Measurements from ENCODE around the gene RPS6KA1.
"Not testable (repeated sequence)": the region's sequence is repeated elsewhere in the genome, so short reads cannot be mapped to it uniquely, and the experiment has no call there.

Gene RPS6KA1

DNA sequence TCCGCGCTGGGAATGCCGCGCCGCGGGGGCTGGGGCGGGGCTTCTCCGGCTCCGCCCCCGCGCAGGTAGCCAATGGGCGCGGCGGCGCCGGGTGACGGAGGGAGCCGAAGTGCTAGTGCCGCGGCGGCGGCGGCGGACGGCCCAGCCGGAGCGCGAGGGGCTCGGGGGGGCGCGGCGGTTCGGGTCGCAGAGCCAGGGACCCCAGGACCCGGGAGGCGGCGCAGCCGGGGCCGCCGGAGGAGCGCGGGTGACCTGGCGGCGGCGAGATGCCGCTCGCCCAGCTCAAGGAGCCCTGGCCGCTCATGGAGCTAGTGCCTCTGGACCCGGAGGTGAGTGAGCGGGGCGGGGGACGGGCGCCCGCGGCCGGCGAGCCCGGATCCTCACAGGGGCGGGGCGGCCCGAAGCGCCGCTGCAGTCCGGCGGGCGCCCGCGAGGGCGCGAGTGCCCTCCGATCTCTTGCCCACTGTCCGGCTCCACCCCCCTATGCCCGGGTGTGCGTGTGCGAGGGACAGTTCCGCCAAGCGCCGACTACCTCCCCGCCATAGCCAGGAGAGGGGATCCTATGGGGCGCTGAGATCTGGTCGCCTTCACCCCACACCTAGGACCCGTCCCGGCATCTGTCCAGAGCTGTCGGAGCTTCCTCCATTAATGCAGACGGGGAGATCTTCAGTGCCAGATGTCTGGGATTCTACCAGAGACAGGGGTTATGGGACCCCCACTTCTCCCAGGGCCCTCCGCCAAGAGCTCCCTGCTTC, at the start of gene RPS6KA1:
Gene RPS6KA1 (plus strand): TSS at position 107 of the 755 bp plus-strand sequence. CDS start 160 bp downstream, at position 267.
- DNase-seq (ENCODE audit: low spot score): peak; percentile 92

DNA sequence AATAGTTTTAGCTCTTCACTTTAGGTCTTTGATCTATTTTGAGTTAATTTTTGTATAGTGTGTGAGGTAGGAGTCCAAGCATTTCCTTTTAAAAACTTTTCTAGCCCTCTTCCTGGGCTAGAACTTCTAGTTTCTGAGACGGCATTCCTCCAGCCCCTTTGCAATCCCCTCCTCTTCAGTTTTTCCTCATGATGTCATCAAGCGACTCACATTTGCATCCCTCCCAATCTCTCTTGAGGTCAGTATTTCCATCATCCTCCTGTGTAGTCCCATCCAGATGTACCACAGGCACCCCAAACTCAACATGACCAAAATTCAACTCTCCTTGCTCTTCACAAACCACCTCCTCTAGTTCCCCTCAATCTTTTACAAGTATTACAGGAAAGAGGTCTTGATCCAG, 46.6 kb upstream of the RPS6KA1 start:
- DNase-seq (ENCODE audit: low spot score): peak; percentile 26

DNA sequence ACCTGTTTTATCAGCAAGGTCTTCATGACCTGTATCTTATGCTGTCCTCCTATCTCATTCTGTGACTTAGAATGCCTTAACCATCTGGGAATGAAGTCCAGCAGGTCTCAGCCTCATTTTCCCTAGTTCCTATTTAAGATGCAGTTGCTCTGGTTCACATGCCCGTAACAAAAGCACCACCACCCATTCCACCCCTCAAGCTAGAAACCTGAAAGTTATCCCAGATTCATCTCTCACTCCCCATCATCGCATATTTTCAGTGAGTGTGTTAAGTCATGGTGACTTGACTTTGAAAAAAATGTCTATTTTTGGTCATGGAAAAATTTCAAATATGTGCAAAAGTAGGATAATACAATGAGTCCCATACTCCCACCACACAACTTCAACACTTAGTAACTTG, 45.6 kb upstream of the RPS6KA1 start:
- DNase-seq (ENCODE audit: low spot score): peak; percentile 42

DNA sequence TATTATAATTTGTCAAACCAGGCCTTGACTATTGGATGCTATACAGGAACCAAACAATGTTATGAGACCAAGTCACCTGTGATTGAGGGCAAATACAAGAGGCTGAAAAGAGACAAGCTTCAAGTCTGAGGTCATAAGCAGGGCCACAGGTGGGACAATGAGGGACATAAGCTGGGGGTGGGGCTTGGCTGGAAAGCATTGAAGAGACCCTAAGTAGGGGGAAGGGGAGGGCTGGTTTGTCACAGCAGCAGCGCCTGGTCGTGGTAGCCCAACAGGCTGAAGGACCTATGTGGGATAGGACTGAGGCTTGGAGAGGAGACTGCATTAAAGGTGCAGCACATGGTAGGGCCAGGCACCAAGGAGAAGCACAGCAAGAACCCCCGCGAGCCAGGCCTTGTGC, 39.4 kb upstream of the RPS6KA1 start:
- no peak for DNase-seq (ENCODE audit: low spot score)

DNA sequence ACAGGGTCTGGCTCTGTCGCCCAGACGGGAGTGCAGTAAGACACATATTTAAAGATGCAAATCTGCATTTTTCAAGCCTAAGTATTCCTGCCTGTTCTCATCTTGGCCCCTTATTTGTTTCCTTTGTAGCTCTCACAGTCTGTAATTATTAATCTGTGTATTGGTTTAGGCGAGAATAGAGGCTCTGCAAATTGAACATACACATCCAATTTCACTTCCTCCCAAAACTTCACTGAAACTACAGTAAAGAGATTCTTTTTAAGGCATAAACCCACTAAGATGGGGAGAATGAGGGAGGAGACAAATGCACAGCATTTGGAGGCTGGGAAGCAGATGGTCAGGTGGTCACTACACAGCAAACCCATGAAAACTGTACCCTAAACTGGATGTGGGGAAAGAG, 36.3 kb upstream of the RPS6KA1 start:
- DNase-seq (ENCODE audit: low spot score): no peak

DNA sequence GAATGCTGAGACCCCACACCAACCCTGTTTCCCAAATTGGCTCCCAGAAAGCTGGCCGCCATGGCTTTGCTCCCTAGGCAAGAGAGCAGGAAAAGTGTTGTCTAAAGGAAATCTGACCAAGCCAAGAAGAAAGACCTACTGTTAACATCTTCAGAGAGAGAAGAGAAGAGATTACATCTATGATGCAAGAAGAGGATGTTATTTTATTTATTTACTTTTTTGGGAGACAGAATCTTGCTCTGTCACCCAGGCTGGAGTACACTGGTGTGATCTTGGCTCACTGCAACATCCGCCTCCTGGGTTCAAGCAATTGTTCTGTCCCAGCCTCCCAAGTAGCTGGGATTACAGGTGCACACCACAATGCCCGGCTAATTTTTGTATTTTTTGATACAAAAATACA, 35.6 kb upstream of the RPS6KA1 start:
- DNase-seq (ENCODE audit: low spot score): no peak

DNA sequence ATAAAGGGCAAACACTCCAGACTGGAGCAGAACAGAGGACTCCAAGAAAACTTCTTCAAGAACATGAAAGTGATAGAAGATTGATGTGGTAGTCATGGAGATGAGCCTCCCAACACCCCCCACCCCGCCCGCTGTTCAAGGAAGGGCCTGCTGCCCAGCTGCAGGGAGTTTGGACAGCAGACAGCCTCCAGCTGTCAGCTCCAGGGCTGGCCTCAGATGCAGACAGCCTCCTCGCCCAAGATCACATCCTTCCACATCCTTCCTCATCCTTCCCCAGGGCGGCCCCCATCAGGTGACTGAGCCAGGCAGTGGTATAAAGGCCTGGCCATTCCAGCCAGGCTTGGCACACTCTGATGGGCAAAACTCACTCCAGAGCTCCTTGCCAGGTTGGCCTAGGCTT, 32.7 kb upstream of the RPS6KA1 start:
- DNase-seq (ENCODE audit: low spot score): no peak

DNA sequence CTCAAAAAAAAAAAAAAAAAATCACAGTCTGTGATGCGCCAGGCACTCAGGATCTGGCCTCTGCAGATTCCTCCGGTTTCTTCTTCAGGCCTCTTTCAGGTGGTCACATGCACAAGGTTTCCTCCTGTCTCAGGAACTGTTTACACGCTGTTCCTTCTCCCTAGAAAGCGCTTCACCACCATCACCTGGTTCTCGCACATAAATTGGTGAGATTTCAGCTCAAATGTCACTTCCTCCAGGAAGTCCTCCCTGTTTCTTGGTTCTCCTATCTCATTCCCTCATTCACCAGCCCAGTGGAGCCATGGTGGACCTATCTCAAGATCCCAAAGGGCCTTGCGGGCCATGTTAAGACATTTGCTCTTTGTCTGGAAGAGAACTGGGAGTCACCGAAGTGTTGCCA, 30.7 kb upstream of the RPS6KA1 start:
- DNase-seq (ENCODE audit: low spot score): no peak

DNA sequence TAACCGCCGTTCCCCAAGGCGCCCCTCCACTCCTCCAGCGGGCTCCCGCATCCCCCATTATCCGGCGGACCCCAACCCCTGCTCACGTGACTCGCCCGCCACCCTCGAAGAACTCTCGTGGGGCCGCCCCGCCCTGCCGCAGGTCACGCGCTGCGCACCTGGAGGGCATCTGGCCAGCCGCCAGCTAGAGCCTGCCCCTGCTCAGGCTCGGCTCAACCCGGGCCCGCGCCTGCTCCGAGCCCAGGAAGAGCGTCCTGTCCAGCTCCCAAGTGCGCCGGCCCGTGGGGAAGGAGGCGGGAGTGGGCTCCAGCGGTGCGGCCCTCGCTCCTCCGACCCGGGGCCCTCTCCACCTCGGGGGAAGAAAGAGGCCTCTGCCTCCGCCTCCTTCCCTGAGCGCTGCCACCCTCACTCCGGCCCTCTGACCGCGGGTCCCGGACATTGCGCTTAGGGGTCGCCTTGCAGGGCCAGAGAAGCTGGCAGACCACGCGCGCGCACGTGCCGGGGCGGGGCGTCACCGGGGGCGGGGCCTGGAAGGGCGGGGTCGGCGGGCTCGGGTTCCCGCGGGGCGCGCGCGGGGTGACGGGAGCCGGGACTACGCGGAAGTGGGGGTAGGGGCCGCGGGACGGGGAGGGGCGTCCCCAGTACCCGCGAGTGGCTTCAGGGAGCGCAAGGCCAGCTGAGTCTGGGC, 28.9 kb upstream of the RPS6KA1 start:
- peak; percentile 96 for DNase-seq (ENCODE audit: low spot score)

DNA sequence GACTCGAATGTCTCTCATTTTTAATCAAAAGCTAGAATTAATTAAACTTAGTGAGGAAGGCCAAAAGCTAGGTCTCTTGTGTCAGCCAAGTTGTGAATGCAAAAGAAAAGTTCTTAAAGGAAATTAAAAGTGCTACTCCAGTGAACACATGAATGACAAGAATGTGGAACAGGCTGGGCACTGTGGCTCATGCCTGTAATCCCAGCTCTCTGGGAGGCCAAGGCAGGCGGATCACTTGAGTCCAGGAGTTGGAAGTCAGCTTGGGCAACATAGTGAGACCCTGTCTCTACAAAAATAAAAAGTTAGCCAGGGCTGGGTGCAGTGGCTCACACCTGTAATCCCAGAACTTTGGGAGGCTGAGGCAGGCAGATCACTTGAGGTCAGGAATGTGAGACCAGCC, 18.9 kb upstream of the RPS6KA1 start:
- DNase-seq (ENCODE audit: low spot score): not testable (repeated sequence)

DNA sequence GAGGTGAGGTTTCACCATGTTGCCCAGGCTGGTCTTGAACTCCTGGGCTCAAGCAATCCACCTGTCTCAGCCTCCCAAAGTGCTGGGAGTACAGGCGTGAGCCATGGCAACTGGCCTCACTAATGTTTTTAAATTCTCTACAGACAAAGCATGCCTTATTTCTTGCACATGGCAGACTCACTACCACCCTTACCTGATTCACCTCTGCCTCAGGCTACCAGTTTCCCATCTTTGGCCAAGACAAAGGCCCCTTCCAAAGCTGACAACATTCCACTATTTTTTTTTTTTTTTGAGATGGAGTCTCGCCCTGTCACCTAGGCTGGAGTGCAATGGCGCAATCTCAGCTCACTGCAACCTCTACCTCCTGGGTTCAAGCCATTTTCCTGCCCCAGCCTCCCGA, 13.7 kb upstream of the RPS6KA1 start:
- DNase-seq (ENCODE audit: low spot score): not testable (repeated sequence)

DNA sequence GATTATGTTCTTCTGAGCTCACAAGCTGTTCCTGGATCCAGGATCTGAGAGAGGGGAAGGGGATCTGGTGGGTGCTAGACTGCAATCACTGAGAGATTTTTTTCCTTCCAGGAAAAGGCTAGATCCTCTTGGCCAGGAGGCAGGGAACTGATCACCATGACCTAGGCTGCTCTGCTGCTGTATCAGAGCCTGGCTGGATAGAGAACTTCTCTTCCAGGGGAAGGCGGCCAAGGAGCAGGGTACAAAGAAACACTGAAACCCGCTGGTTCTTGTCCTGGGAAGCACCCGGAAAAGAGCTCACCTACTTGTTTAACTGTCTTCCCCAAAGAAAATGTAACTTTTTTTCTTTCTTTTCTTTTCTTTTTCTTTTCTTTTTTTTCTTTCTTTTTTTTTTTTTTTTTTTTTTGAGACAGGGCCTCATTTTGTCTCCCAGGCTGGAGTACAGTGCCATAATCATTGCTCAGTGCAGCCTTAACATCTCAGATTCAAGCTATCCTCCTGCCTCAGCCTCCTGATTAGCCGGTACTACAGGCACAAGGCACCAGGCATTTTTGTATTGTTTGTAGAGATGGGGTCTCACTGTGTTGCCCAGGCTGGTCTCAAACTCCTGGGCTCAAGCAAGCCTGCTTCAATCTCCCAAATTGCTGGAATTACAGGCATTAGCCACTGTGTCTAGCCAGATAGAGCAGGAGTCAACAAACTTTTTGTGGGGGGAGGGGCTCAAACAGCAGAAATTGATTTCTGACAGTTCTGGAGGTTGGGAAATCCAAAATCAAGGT, 12.4 kb upstream of the RPS6KA1 start:
- no peak for DNase-seq (ENCODE audit: low spot score)

DNA sequence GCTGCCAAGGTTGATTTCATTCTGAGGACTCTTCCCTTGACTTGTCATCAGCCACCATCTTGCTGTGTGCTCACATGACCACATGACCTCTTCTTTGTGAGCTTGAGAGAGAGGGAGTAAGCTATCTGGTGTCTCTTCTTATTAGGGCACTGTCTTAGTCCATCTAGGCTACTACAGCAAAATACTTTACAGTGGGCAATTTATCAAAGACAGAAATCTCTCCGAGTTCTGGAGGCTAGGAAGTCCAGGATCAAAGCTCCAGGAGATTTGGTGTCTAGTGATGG, 11.9 kb upstream of the RPS6KA1 start:
- DNase-seq (ENCODE audit: low spot score): no peak

DNA sequence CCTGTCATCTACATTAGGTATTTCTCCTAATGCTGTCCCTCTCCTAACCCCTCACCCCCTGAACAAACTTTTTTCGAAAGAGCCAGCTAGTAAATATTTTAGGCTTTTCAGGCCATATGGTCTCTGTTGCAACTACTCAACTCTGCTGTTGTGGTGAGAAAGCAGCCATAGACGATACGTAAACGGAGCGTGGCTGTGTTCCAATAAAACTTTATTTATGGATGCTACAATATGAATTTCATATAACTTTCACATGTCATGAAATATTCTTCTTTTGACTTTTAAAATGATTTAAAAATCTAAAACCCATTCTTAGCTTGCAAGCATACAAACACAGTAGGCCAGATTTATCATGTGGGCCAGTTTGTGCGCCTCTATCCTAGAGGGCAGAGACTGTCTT, 11.2 kb upstream of the RPS6KA1 start:
- no peak for DNase-seq (ENCODE audit: low spot score)

DNA sequence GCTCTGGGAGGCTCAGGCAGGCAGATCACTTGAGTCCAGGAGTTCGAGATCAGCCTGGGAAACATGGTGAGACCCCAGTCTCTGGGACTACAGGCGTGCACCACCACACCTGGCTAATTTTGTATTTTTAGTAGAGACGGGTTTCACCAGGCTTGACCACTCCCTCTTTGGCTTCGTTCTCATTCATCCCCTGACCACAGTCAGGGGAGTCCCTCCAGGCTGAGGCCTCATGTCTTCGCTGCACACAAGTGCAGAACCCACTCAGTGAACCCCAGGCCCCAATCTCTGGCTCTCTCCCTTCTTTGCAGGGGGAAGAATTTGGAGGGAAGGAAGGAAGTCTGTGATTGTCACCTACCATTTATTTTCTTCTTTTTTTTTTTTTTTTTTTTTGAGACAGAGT, 9.2 kb upstream of the RPS6KA1 start:
- no peak for DNase-seq (ENCODE audit: low spot score)

DNA sequence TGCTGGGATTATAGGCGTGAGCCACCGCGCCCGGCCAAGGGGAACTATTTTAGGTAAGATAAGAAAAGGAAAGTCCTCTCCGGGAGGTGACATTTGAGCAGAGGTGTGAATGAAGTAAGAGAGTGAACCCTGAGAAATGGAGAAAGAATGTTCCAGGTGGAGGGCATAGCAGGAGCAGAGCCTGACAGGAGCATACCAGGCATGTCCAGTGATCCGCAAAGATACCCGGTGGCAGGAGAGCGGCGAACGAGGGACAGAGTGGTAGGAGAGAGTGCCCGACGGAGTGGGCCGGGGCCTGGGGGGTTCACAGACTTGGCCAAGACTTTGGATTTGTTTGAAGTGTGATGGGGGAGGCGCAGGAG, 7.9 kb upstream of the RPS6KA1 start:
- no peak for DNase-seq (ENCODE audit: low spot score)

DNA sequence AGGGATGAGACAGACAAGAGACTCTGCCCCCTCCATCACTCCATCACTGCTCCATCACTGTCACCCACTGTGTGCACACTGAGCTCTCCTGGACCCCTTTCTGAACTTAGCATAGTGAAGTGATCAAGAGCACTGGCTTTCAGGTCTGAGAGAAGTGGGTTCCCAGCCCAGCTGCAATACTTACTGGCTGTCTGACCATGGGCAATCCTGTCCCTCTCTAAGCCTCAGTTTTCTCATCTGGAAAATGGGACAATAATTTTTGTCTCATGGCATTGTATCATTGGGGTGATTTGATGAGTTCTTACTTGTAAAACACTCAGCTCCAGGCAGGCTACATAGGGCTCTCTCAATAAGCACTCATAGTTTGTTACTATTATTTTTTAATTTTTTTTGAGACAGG, 7.5 kb upstream of the RPS6KA1 start:
- no peak for DNase-seq (ENCODE audit: low spot score)

DNA sequence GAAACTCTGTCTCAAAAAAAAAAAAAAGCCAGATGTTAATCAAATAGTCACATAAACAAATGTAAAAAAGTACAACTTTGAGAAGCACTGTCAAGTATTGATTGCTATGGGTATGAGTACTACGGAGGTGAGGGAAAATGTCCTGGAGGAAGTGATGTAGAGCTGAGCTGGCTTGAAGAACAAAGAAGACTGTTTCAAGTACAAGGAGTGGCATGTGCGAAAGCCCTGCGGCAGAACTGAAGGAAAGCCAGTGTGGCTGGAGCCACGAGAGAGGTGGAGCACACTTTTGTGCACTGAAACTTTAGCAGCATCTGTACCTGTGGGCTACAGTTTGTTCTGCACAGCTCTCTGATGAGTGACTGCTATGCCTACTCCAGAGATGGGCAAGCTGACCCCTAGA, 5.4 kb upstream of the RPS6KA1 start:
- no peak for DNase-seq (ENCODE audit: low spot score)

DNA sequence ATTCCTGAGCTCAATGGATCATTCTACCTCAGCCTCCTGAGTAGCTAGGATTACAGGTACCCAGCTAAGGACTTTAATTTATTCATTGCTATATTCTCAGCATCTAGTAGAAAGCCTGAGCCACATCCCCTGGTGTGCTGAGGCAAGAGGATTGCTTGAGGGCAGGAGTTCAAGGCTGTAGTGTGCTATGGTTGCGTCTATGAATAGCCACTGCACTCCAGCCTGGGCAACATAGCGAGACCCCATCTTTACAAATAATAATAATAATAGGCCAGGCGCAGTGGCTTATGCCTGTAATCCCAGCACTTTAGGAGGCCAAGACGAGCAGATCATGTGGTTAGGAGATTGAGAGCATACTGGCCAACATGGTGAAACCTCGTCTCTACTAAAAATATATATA, 3.3 kb upstream of the RPS6KA1 start:
- no peak for DNase-seq (ENCODE audit: low spot score)

DNA sequence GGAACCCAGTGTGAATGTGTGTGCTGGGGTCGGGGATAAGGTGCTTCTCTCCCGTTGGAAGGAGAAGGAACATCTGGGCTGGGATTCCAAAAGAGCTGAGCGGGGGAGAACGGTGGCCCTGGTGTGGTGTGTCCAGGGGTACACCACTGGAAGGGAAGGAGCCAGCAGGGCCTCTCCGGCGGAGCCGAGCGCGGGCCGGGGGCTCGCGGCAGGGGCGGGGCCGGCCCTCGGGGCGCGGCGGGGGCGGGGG, 231 bp upstream of the RPS6KA1 start:
- no peak for DNase-seq (ENCODE audit: low spot score)

DNA sequence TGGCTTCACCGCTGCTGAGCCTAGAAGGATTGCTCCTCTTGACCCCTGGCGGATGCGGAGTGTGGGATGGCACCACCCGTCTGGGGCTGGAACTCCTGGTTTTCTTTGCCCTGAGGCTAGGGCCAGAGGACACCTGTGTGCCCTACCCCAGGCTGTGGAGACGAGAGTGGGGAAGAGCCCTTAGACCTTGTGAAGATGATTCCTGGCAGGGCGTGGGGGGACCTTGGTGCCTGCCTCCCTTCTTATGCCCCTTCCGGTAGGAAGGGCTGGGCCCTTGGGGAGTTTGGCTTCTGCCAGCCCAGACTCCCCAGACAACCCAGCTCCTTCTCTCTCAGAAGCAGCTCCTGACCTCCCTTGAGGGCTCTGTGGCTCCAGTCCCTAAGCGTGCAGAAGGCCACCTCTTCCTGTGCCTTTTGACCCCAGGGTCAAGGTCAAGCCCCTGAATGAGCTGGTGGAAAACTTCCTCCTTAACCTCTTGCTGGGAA, 891 bp downstream of the RPS6KA1 start:
- DNase-seq (ENCODE audit: low spot score): no peak

DNA sequence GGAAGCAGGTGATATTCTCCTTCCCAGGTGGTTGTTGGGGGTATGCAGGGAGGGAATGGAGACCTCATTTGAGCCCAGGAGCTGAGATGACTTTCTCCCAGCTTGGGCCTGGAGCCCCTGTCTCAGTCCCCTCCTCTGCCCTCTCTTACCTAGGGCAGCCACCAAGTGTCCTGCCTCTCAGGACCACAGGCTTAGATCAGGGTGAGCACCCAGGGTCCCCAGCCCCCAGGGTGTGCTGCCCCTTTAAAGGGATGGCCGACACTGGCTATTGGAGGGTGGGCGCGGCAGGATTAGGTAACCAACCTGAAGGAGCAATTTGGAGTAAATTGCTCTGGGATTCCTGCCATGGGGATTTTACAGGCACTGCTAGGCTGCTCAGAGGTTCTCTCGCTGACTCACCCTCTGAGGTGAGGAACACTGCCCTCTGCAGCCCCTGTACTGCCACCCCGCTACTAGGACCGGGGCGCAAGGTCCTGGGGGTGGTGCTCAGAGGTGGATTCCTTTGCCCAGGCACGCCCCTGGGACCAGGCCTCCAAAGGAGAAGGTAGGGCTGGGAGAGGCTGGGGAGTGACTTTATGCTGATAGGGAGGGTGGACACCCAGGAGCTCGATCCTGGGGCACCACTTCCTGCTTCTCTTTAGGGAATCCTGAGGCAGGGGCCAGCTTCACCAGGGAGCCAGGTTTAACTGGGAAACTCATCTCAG, 1.5 kb downstream of the RPS6KA1 start:
- DNase-seq (ENCODE audit: low spot score): peak; percentile 43

DNA sequence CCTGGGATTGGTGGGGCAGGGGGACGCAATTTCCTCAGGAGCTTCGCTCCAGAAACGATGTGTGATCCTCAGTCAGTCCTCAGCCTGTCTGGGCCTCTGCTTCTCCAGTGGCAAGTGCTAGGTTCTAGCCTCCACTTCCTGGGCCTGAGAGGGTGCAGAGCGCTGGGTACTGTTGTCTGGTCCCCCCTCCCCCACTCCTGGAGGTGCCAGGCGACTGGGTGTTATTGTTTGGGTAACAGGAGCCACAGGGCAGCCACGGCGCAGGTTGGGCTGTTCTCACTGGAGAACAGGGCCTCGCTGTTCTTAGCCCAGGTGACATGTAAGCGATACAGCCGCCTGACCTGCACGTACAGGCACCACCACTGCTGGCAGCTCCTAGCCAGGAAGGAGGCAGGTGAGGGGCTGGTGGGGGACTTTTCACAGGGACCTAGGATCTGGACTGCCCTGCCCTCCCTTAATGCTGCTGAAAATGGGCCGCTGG, 2.1 kb downstream of the RPS6KA1 start:
- DNase-seq (ENCODE audit: low spot score): no peak

Measured in AG20443 (cell line).